ENCODE measurements around the gene ZFAND4. TPM values are rescaled to one million over a fixed set of nuclear protein-coding genes. Genes with fewer than 3 reads are reported as not detected.

Gene ZFAND4
- total and polyA plus RNA-seq, 2 experiments from 2014 or later = 7.4 to 30.3 TPM

- Mint-ChIP-seq H3K4me3 (no peak overlapping the region), H3K36me3 (ENCODE audit: low read depth) (peaks cover 3% of the 10 kb centered on the region; the same call in 1 of the 3 replicates), H3K9me3 (no peaks in the 10 kb centered on the region), H3K27ac (no peak overlapping the region), H3K4me1 (no peaks in the 10 kb centered on the region), H3K27me3 (ENCODE audit: insufficient read depth, low read depth, poor library complexity) (no peaks in the 10 kb centered on the region)
- H3K4me3 ChIP-seq = no peak overlapping the region
- ATAC-seq (no peak), DNase-seq (ENCODE audit: low spot score) (no peak)
- no peak overlapping the region for H3K4me2 ChIP-seq
- TF ChIP-seq STAT1 (IDR thresholded peaks at IDR 0.05; ENCODE audit: unreplicated experiment) = no peak
- TF ChIP-seq REST (IDR thresholded peaks at IDR 0.05; ENCODE audit: unreplicated experiment) = no peak
- TF ChIP-seq ETS1 (IDR thresholded peaks at IDR 0.05) = no peak
- no peak for TF ChIP-seq EZH2 (IDR thresholded peaks at IDR 0.05; ENCODE audit: low read depth, unreplicated experiment)
- no peak for TF ChIP-seq NANOG (IDR thresholded peaks at IDR 0.05; ENCODE audit: borderline replicate concordance)
- no peak for TF ChIP-seq CREB1 (CRISPR knock-in tag; IDR thresholded peaks at IDR 0.05; ENCODE audit: low read depth)
- TF ChIP-seq ZNF331 (CRISPR knock-in tag; IDR thresholded peaks at IDR 0.05; ENCODE audit: low read depth) = no peak
- TF ChIP-seq CTCF (conservative IDR thresholded peaks at IDR 0.05; ENCODE audit: low read depth in 2 of 2) = no peak
- TF ChIP-seq ZNF462 (CRISPR knock-in tag; IDR thresholded peaks at IDR 0.05) = no peak
- no peak for TF ChIP-seq POLR2AphosphoS5 (IDR thresholded peaks at IDR 0.05; ENCODE audit: low read depth)
- no peak for TF ChIP-seq EZH2phosphoT487 (IDR thresholded peaks at IDR 0.05; ENCODE audit: unreplicated experiment)
- no peak overlapping the region for H3K27ac ChIP-seq (ENCODE audit: low read depth)
- 0 out of 2 replicates have a peak, but pooled peaks cover 2% of the 10 kb centered on the region for H3K79me2 ChIP-seq (replicated peaks; ENCODE audit: insufficient read depth)
- no peaks in the 10 kb centered on the region for H4K20me1 ChIP-seq (replicated peaks; ENCODE audit: insufficient read depth)
- H3K9me2 ChIP-seq (ENCODE audit: insufficient read depth) = no peaks in the 10 kb centered on the region
- no peaks in the 10 kb centered on the region for H3K4me1 ChIP-seq (ENCODE audit: insufficient read depth)
- H3K36me3 ChIP-seq (ENCODE audit: insufficient read depth) = 0 out of 2 replicates have a peak, but pooled peaks cover 11% of the 10 kb centered on the region
- H3F3A ChIP-seq (replicated peaks; ENCODE audit: low read depth) = no peaks in the 10 kb centered on the region
- no peak overlapping the region for H2AFZ ChIP-seq
- H3K27me3 ChIP-seq (ENCODE audit: insufficient read depth) = no peaks in the 10 kb centered on the region
These were observed 26.1 kb downstream of the ZFAND4 start for GRCh38 chr10:45646384-45647050.
